HepG2 (cell line): ENCODE data around the gene GPS1. TPM values are rescaled to one million over a fixed set of nuclear protein-coding genes. Genes with fewer than 3 reads are reported as not detected.

Source experiments
- ARID3A ChIP-seq: IDR thresholded peaks from 2 replicates; pipeline ENCODE4 v1.6.1; 2012; ENCODE audit warnings: low read depth, low read length, improper control_type of control experiment
- ARNTL ChIP-seq: sonication (generic); formaldehyde crosslinking; IDR thresholded peaks from 2 replicates; pipeline ENCODE4 v1.4.0; 2020; ENCODE audit warnings: mild to moderate bottlenecking, missing genetic modification reagents
- ELF3 ChIP-seq: IDR thresholded peaks from 2 replicates; pipeline ENCODE4 v1.6.1; 2016; ENCODE audit warnings: missing genetic modification reagents, missing compliant biosample characterization
- FOXK2 ChIP-seq: fragments of 450-650 bp; IDR thresholded peaks from 2 replicates; pipeline ENCODE4 v1.6.1; 2016
- KDM1A ChIP-seq: IDR thresholded peaks from 2 replicates; pipeline ENCODE4 v1.6.1; 2016; ENCODE audit warnings: missing compliant biosample characterization
- KDM3A ChIP-seq: IDR thresholded peaks from 2 replicates; pipeline ENCODE4 v1.6.1; 2018; ENCODE audit warnings: low read depth, missing compliant biosample characterization
- NFIB ChIP-seq: sonication (generic); formaldehyde crosslinking; IDR thresholded peaks from 2 replicates; pipeline ENCODE4 v1.9.0; 2021; ENCODE audit warnings: missing genetic modification reagents, mild to moderate bottlenecking, borderline replicate concordance
- NFKB2 ChIP-seq: sonication (generic); formaldehyde crosslinking; IDR thresholded peaks from 2 replicates; pipeline ENCODE4 v1.4.0; 2020; ENCODE audit warnings: missing genetic modification reagents, borderline replicate concordance
- POLR2A ChIP-seq, 2 experiments: IDR thresholded peaks; 2 replicates each; pipeline ENCODE4 v1.6.1; 2011; ENCODE audit warnings: low read depth in 2 of 2, low read length in 2 of 2, mild to moderate bottlenecking in 1 of 2, moderate library complexity in 1 of 2; ENCODE audit not compliant: insufficient read depth in 1 of 2
- RNF219 ChIP-seq: sonication (generic); formaldehyde crosslinking; IDR thresholded peaks from 2 replicates; pipeline ENCODE4 v1.5.0; 2020; ENCODE audit warnings: mild to moderate bottlenecking, missing genetic modification reagents
- SCMH1 ChIP-seq: sonication (generic); formaldehyde crosslinking; IDR thresholded peaks from 2 replicates; pipeline ENCODE4 v1.9.0; 2021; ENCODE audit warnings: missing genetic modification reagents, mild to moderate bottlenecking, borderline replicate concordance
- SMYD3 ChIP-seq: sonication (generic); formaldehyde crosslinking; IDR thresholded peaks from 2 replicates; pipeline ENCODE4 v1.8.1; 2023; ENCODE audit warnings: mild to moderate bottlenecking, missing genetic modification reagents
- SOX5 ChIP-seq: IDR thresholded peaks from 2 replicates; pipeline ENCODE4 v1.6.1; 2016; ENCODE audit warnings: borderline replicate concordance
- ZBTB1 ChIP-seq: sonication (generic); formaldehyde crosslinking; IDR thresholded peaks from 2 replicates; pipeline ENCODE4 v1.4.0; 2020; ENCODE audit warnings: missing genetic modification reagents, borderline replicate concordance
- ZBTB43 ChIP-seq: sonication (generic); formaldehyde crosslinking; conservative IDR thresholded peaks from 2 replicates; pipeline ENCODE4 v1.4.0; 2020; ENCODE audit warnings: missing genetic modification reagents
- ZNF235 ChIP-seq: sonication (generic); formaldehyde crosslinking; IDR thresholded peaks from 2 replicates; pipeline ENCODE4 v1.8.1; 2023; ENCODE audit warnings: mild to moderate bottlenecking, missing genetic modification reagents, borderline replicate concordance
- polyA plus RNA-seq, 8 experiments: library from polyadenylated mRNA; depleted of rRNA in 3 of 8; stranded (reverse) in 7 of 8; unstranded in 1 of 8; fragments of >200 nt; fragmentation: Illumina TruSeq in 4 of 8; extraction: Trizol in 4 of 8; gene quantifications; 2 replicates each; pipeline versions ENCODE4 v1.2.1 to v1.2.3, GENCODE V29; 2011 to 2016; ENCODE audit warnings: low read depth in 4 of 8, missing spikeins in 1 of 8, mixed read lengths in 1 of 8; ENCODE audit not compliant: insufficient read depth in 1 of 8
- total RNA-seq, 5 experiments: library from RNA; depleted of rRNA; stranded (reverse); fragments of >200 nt; fragmentation: Illumina TruSeq; extraction: Trizol; gene quantifications; 2 replicates each; pipeline ENCODE4 v1.2.3, GENCODE V29; 2016; ENCODE audit warnings: low read depth in 1 of 5
- TF ChIP-seq, protein P1 (sequence below): sonication (generic); IDR thresholded peaks from 2 replicates; pipeline ENCODE4 v1.6.1; 2016; ENCODE audit warnings: low read depth, borderline replicate concordance
- TF ChIP-seq, protein P2 (sequence below): sonication (generic); formaldehyde crosslinking; IDR thresholded peaks from 2 replicates; pipeline ENCODE4 v1.4.0; 2020; ENCODE audit warnings: low read depth, mild to moderate bottlenecking, missing genetic modification reagents

Gene GPS1
- total and polyA plus RNA-seq, 2 of the 13 experiments (the other 11 are each of a cell fraction or from before 2014, with no cell fraction given), result 124 to 128 TPM

- TF ChIP-seq KDM1A (CRISPR knock-in tag) (no peak), NFIB (CRISPR knock-in tag) (no peak), ARNTL (CRISPR knock-in tag) (no peak), ZBTB43 (CRISPR knock-in tag) (no peak; the same call in 1 of the 2 replicates), NFKB2 (no peak), SCMH1 (CRISPR knock-in tag) (no peak), ZNF235 (CRISPR knock-in tag) (peak; percentile 89; the same call in 1 of the 2 replicates), KDM3A (CRISPR knock-in tag) (0 out of 2 replicates have a peak, but pooled peaks have one; percentile 62), ZBTB1 (CRISPR knock-in tag) (no peak), SOX5 (CRISPR knock-in tag) (no peak), ELF3 (CRISPR knock-in tag) (no peak), RNF219 (no peak), ARID3A (no peak), SMYD3 (CRISPR knock-in tag) (no peak), FOXK2 (no peak), POLR2A (IDR thresholded peaks at IDR 0.05; ENCODE audit: insufficient read depth in 1 of 2, low read depth in 2 of 2, low read length in 2 of 2) (peak in 1 of 2 experiments; percentile 66; a peak in 2 of 4 replicates)
- TF ChIP-seq, protein P1, sequence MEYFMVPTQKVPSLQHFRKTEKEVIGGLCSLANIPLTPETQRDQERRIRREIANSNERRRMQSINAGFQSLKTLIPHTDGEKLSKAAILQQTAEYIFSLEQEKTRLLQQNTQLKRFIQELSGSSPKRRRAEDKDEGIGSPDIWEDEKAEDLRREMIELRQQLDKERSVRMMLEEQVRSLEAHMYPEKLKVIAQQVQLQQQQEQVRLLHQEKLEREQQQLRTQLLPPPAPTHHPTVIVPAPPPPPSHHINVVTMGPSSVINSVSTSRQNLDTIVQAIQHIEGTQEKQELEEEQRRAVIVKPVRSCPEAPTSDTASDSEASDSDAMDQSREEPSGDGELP, result no peak
- TF ChIP-seq, protein P2, sequence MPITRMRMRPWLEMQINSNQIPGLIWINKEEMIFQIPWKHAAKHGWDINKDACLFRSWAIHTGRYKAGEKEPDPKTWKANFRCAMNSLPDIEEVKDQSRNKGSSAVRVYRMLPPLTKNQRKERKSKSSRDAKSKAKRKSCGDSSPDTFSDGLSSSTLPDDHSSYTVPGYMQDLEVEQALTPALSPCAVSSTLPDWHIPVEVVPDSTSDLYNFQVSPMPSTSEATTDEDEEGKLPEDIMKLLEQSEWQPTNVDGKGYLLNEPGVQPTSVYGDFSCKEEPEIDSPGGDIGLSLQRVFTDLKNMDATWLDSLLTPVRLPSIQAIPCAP, result 0 out of 2 replicates have a peak, but pooled peaks have one; percentile 15
Observed at GRCh38 chr17:82097184-82097918, 45.7 kb downstream of the GPS1 start (continued).
